ENCODE results near the gene HTR4.

DNA sequence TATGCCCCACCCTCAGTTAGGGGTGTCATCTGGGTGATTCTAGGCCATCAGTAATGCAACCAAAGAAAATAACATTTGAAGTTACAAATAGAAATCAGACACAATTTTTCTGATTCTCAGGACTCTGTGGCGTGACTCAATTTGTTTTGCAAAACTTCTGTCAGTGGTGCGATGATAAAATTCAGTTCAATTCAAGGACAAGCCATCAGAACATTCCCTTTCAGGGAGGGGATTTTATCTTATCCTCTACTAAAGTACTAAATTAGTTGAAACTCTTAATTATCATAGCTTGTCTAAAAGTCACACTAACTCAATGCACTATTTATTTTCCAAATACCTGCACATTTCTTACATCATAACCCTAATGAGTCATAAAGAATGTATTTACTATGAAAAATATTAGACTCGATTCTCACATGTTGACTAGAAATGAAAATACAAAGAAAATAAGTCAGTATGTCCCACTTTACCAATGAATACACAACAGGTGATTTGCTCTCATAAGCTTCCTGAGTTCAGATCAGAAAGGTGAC, 28.2 kb downstream of the HTR4 start:
- TF ChIP-seq, protein P1, sequence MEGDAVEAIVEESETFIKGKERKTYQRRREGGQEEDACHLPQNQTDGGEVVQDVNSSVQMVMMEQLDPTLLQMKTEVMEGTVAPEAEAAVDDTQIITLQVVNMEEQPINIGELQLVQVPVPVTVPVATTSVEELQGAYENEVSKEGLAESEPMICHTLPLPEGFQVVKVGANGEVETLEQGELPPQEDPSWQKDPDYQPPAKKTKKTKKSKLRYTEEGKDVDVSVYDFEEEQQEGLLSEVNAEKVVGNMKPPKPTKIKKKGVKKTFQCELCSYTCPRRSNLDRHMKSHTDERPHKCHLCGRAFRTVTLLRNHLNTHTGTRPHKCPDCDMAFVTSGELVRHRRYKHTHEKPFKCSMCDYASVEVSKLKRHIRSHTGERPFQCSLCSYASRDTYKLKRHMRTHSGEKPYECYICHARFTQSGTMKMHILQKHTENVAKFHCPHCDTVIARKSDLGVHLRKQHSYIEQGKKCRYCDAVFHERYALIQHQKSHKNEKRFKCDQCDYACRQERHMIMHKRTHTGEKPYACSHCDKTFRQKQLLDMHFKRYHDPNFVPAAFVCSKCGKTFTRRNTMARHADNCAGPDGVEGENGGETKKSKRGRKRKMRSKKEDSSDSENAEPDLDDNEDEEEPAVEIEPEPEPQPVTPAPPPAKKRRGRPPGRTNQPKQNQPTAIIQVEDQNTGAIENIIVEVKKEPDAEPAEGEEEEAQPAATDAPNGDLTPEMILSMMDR (IDR thresholded peaks at IDR 0.05): no peak
- TF ChIP-seq EZH2 (IDR thresholded peaks at IDR 0.05) (no peak), EZH2phosphoT487 (IDR thresholded peaks at IDR 0.05) (no peak)

Measured in neural progenitor cell (in vitro differentiated cells).